HUES64 (cell line): ENCODE results near the gene ING3.
"Not testable (repeated sequence)": the region's sequence is repeated elsewhere in the genome, so short reads cannot be mapped to it uniquely, and the experiment has no call there.

Source experiments
- H3K27ac ChIP-seq: 2 replicates; pipeline ENCODE4 v1.7.0; 2013; ENCODE audit warnings: low read depth, low read length, inconsistent platforms
- H3K27me3 ChIP-seq: 2 replicates; pipeline ENCODE4 v1.6.1; 2013; ENCODE audit warnings: mild to moderate bottlenecking, low read length; ENCODE audit not compliant: insufficient read depth
- H3K36me3 ChIP-seq: 2 replicates; pipeline ENCODE4 v1.6.1; 2013; ENCODE audit warnings: mild to moderate bottlenecking, low read length; ENCODE audit not compliant: insufficient read depth
- H3K4me1 ChIP-seq: 2 replicates; pipeline ENCODE4 v1.6.1; 2013; ENCODE audit warnings: mild to moderate bottlenecking, low read length, moderate library complexity; ENCODE audit not compliant: insufficient read depth
- H3K4me3 ChIP-seq: 2 replicates; pipeline ENCODE4 v1.5.1; 2013; ENCODE audit warnings: mild to moderate bottlenecking, low read length, moderate library complexity
- H3K9ac ChIP-seq: 2 replicates; pipeline ENCODE4 v1.6.1; 2013; ENCODE audit warnings: mild to moderate bottlenecking, low read depth, low read length
- H3K9me3 ChIP-seq: 2 replicates; pipeline ENCODE4 v1.6.1; 2013; ENCODE audit warnings: low read depth, low read length; ENCODE audit not compliant: insufficient read depth
- WGBS: fragments of 150-250, 120-280 bp; methylation state at CpG from one replicate; pipeline ENCODE4 v1.1.7; 2013; ENCODE audit warnings: missing lambda C conversion rate; 5-methylcytosine and 5-hydroxymethylcytosine counted together

Gene ING3

DNA sequence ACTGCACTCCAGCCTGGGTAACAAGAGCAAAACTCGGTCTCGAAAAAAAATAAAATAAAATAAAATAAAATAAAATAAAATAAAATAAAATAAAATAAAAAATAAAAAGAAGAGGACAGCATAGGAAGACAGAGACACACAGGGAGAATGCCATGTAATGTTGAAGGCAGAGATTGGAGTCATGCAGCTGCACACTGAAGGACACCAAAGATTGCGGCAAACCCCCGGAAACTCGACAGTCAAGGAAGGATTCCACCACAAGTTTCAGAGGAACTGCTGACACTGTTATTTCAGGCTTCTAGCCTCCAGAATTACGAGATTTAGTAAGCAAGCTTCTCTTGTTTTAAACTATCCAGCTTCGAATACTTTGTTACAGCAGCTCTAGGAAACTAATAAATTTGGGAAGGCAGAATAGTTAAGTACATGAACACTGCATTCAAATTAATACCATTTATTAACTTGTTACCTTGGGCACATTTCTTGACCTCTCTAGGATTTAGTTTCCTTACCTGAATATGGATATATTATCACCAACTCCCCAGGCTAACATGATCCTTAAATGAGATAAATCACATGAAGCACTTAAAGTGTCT, 47.4 kb downstream of the ING3 start:
- Histone ChIP-seq H3K9ac (no peak overlapping the region), H3K27me3 (no peaks in the 10 kb centered on the region), H3K4me3 (no peak overlapping the region), H3K36me3 (no peaks in the 10 kb centered on the region), H3K27ac (no peak overlapping the region), H3K4me1 (peaks cover 3% of the 10 kb centered on the region; the same call in 1 of the 2 replicates), H3K9me3 (no peaks in the 10 kb centered on the region)
- WGBS = 92% methylated on average over 5 of the region's 7 CpGs

DNA sequence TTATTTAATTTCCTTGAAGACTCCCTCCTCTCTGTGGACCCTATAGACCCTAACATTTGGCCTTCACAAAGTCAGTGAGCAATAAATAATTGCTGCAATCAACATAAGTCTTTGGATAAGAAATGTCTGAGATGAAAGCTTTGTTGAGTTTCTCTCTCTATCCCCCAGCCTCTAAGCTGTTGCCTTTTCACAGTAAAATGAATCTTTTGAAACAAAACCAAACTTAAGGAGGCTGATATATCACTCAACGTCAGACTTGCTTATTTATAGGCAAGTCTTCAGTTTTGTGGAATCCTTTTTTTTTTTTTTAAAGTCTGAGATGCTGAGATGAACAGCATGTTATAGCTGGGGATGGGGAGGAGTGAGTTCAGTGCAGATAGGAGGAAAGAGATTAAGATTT, 47.9 kb downstream of the ING3 start:
- no peaks in the 10 kb centered on the region for H3K36me3 ChIP-seq
- no peak overlapping the region for H3K27ac ChIP-seq
- no peak overlapping the region for H3K4me3 ChIP-seq
- WGBS = 96% methylated on average over 1 of the region's 1 CpG
- H3K9me3 ChIP-seq = no peaks in the 10 kb centered on the region
- no peak overlapping the region for H3K9ac ChIP-seq
- peaks cover 5% of the 10 kb centered on the region; the same call in 1 of the 2 replicates for H3K4me1 ChIP-seq
- H3K27me3 ChIP-seq = no peaks in the 10 kb centered on the region

DNA sequence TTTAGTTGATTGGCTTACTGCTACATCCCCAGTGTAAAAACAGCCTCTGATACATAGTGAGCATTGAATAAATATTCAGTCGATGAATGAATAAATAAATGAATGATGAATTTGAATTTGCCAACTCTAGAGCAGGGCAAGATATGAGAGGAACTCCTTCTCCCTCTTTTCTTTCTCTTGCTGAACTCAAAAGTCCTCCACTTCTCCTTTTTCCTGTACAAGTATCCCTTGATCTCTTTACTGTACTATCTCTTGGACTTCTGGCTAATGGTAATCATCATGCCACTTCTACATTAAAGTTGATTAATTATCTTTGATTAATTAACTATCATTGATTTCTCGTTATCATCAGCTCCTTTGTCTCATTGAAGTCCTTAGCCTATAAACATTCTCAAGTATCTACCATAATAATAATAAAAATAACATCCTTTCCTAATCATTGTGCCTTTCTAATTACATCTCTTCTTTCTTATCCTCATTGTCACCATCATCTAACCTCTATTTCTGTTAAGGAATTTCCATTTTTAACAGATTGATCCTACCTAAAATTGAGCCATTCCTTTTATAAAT, 48.5 kb downstream of the ING3 start:
- Histone ChIP-seq H3K4me1 (peaks cover 5% of the 10 kb centered on the region; the same call in 1 of the 2 replicates), H3K9me3 (no peaks in the 10 kb centered on the region), H3K9ac (no peak overlapping the region), H3K36me3 (no peaks in the 10 kb centered on the region), H3K4me3 (no peak overlapping the region), H3K27ac (no peak overlapping the region), H3K27me3 (no peaks in the 10 kb centered on the region)
- 89% methylated on average over 2 of the region's 2 CpGs for WGBS

DNA sequence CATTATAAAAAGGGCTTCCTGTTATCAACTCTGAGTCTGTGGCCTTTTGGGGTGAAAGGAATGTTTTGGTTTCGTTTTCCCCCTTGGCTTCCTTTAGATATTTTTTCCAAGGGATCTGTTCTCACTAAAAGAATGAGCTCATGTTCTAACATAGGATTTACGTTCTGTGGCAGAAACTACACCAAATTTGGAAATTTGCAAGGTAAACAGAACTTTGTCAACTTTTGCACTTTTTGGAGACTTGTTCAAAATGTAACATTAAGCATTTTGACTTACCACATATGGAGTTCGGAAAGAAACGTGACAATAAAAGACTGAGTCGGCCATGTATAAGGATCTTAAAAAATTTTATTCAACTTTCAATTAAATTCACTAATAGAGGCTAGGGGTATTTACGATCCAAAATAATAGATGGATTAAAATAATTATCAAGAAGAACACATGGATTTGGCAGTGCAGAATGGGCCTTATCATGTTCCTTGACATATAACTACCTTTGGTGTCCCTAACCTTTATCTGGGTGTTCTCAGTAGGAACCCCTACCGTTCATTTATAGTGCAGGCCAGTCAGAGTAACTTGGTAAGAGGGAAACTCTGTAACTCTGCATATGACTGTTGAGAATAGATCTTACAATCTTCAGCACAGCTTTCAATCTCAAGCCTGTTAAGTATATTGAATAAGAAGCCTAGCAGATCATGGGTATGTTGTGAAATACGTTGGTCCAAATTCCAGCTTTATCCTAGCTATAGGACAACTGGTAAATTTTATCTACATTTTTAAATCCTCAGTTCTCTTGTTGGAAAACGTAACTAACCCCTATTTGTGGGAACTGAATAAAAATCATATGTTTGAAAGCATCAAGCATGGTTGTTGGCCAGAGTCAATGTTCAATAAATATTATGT, 49.8 kb downstream of the ING3 start:
- Histone ChIP-seq H3K9me3 (no peaks in the 10 kb centered on the region), H3K27ac (no peak overlapping the region), H3K36me3 (no peaks in the 10 kb centered on the region), H3K27me3 (no peaks in the 10 kb centered on the region), H3K4me3 (no peak overlapping the region), H3K4me1 (peaks cover 5% of the 10 kb centered on the region; the same call in 1 of the 2 replicates), H3K9ac (no peak overlapping the region)
- 91% methylated on average over 5 of the region's 9 CpGs for WGBS

DNA sequence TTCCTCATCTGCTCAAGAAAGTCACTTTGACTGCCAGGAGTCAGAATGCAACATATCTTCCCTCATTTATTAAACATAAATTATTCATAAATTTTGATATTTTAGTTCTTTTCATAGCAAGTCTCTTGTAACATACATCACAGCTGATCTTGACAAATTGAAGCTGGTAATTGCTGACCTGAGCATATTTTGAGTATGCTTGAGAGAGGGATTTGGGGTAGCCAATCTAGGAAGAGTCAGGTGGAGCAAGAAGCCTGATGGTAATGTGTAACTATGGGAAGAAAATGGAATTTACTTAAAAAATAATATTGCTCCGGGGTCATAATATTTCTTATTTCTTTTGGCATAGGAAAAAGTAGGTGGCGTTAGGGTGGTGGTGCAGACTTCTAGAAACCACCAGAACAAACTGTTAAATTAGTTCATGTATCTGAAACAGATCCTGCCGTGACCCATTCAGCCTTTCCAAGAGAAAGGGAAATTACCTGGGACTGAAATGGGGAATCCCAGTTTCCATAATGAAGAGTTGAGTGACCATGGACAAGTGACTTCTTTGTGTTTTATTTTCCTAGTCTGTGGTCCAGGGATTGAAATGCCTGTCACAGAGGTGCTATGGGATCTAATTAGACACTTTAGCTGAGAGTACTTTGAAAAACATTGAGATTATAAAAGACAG, 50.8 kb downstream of the ING3 start:
- WGBS = 88% methylated on average over 3 of the region's 3 CpGs
- H3K36me3 ChIP-seq = no peaks in the 10 kb centered on the region
- H3K4me1 ChIP-seq = peaks cover 5% of the 10 kb centered on the region
- H3K4me3 ChIP-seq = no peak overlapping the region
- no peaks in the 10 kb centered on the region for H3K27me3 ChIP-seq
- H3K27ac ChIP-seq = no peak overlapping the region
- H3K9me3 ChIP-seq = no peaks in the 10 kb centered on the region
- no peak overlapping the region for H3K9ac ChIP-seq

DNA sequence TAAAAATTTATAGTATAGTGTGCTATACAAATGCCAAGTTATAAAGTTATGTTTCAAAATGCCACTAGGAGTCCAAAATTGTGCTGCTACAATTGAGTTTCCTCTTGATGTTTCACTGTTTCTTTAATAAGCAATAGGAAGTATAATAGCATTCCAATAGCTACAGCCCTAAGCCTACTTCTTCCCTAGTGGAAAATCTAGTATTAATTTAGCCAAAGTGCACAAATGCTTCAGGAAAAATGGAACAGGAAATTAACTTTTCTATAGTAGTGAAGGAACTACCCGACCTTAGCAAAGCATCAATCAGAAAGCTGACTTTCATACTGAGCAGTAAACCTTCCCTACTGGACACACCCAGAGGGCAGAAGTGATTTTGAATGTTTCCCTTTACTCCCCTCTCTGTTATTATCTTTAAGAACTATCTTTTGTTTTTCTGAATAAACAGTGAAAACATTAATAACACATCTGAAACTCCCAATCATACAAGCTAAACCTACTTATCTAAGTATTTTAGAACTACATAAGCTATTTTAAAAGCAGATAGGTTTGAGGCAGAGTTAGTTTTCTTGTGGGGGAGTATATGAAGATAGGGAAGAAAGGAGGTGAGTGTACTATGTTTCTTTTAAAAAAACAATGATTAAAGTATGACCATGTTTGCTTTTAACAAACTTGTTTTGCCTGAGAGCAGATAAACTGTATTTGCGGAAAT, 51.6 kb downstream of the ING3 start:
- no peak overlapping the region for H3K4me3 ChIP-seq
- no peaks in the 10 kb centered on the region for H3K27me3 ChIP-seq
- no peak overlapping the region for H3K27ac ChIP-seq
- no peaks in the 10 kb centered on the region for H3K36me3 ChIP-seq
- no peak overlapping the region for H3K9ac ChIP-seq
- 71% methylated on average over 1 of the region's 2 CpGs for WGBS
- H3K9me3 ChIP-seq = no peaks in the 10 kb centered on the region
- peaks cover 12% of the 10 kb centered on the region for H3K4me1 ChIP-seq

DNA sequence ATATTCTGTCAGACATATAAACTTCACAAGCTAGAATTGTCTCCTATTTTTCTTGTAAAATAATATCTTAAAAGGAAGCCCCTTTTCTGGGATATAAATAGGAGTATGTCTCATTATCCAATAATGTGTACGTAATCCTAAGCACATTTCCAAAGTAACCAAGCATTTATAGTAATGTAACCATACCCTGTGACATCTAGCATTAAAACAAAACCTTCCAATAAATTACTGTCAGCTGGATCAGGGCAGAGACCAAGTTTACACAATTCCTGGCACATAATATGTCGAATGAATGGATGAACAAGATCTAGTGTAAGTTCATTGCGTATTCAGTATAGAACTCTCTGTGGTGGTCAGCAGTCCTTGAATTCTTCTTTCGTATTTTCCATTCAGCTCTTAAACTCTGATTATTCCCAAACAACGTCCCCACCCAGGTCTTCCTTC, 52.2 kb downstream of the ING3 start:
- H3K9ac ChIP-seq = no peak overlapping the region
- 86% methylated on average over 5 of the region's 5 CpGs for WGBS

DNA sequence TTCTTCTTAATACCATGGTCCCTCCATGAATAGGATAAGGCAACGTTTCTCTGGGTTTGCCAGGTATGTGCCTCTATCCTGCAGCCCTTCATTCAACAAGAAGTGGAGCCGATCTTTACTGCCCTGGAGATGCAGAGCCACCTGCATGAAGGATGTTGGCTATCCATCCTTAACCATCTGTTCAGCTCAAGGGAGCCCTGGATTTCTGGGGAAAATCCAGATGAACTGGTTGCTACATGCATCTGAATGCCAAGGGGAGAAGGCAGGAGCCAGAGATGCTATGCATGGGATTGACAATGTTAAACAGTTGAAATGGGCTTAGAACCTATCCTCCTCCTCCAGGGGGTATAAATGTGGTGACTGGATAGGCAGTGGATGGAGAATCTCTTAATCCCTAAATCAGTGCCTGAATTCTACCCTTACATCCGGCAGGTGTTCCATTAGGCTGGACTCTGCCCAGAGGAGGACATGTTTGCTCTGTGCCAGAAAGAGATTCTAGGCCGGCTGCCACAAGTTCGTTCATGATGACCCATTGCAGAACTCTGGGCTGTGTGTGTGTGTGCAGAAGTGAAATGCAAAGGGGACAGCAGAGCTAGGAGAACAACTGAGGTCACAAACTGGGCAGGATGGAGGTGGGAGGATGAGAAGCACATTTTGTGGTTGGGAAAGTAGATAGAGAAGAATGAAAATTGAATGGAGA, 53.6 kb downstream of the ING3 start:
- H3K27me3 ChIP-seq = no peaks in the 10 kb centered on the region
- H3K9me3 ChIP-seq = no peaks in the 10 kb centered on the region
- no peaks in the 10 kb centered on the region for H3K36me3 ChIP-seq
- peaks cover 13% of the 10 kb centered on the region for H3K4me1 ChIP-seq
- no peak overlapping the region for H3K9ac ChIP-seq
- H3K4me3 ChIP-seq = no peak overlapping the region
- 94% methylated on average over 5 of the region's 5 CpGs for WGBS
- no peak overlapping the region for H3K27ac ChIP-seq

More for the DNA sequence above, 52.2 kb downstream of the ING3 start:
- no peaks in the 10 kb centered on the region for H3K27me3 ChIP-seq
- H3K4me1 ChIP-seq = peaks cover 13% of the 10 kb centered on the region
- H3K9me3 ChIP-seq = no peaks in the 10 kb centered on the region
- no peak overlapping the region for H3K4me3 ChIP-seq
- H3K27ac ChIP-seq = no peak overlapping the region
- H3K36me3 ChIP-seq = no peaks in the 10 kb centered on the region

DNA sequence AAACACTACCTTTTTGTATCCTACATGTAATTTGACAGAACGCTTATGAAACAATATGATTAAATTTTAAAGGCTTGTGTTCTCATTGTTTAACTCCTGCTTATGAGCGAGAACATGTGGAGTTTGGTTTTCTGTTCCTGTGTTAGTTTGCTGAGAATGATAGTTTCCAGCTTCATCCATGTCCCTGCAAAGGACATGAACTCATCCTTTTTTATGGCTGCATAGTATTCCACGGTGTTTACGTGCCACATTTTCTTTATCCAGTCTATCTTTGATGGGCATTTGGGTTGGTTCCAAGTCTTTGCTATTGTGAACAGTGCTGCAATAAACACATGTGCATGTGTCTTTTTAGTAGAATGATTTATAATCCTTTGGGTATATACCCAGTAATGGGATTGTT, 54.5 kb downstream of the ING3 start:
- not testable (repeated sequence) for H3K9me3 ChIP-seq, H3K27me3 ChIP-seq, H3K4me3 ChIP-seq, H3K36me3 ChIP-seq, H3K27ac ChIP-seq, H3K9ac ChIP-seq
- WGBS = 96% methylated on average over 4 of the region's 4 CpGs
- peaks cover 13% of the 10 kb centered on the region for H3K4me1 ChIP-seq

DNA sequence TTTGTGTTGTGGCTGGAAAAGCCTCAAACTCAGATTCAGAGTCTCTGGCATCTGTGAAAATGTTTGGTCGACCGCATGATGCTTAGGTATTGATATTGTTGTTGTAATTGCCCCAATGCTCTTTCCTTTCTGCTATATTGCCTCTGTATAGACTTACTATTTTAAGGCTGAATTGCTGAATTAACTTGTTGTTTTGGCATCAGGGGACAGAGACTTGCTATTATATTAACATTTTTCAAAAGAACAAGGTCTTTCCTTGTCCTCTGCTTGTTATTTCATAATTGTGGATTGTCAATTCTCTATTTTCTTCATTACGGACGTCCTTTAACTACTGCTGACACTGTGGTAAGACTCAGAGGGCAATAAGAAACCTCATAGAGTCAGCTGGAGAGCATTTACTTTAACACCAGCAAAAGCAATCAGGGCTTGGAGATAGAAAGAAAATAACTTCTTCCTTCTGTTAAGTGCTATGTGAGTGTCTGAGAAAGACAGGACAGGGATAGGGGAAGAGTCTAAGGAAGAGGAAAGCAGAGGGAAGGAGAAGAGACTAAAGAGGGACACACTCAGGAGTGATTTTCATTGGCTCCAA, 55.5 kb downstream of the ING3 start:
- WGBS = 90% methylated on average over 4 of the region's 4 CpGs
- H3K36me3 ChIP-seq = no peaks in the 10 kb centered on the region
- H3K4me1 ChIP-seq = peaks cover 13% of the 10 kb centered on the region
- no peak overlapping the region for H3K9ac ChIP-seq
- no peak overlapping the region for H3K27ac ChIP-seq
- H3K9me3 ChIP-seq = no peaks in the 10 kb centered on the region
- no peak overlapping the region for H3K4me3 ChIP-seq
- H3K27me3 ChIP-seq = no peaks in the 10 kb centered on the region
